T-helper 2 cell treated with Interferon-gamma antibody and Interleukin-4, amounts not matched to agents 5 μg/mL and 100 μg/mL, for 36 hours (primary cell): ENCODE results near the gene ALKBH5.

ENCODE experiments used
- DNase-seq: peaks from one replicate; pipeline ENCODE4 v3.0.0; 2021; ENCODE audit warnings: low spot score
- H3K27ac Mint-ChIP-seq: one replicate; pipeline ENCODE4 v1.8.0; 2021; ENCODE audit warnings: mild to moderate bottlenecking, mixed read lengths
- H3K27me3 Mint-ChIP-seq: one replicate; pipeline ENCODE4 v1.8.0; 2021; ENCODE audit warnings: low read depth, mixed read lengths
- H3K36me3 Mint-ChIP-seq: one replicate; pipeline ENCODE4 v1.8.0; 2021; ENCODE audit warnings: low read depth, mixed read lengths
- H3K4me1 Mint-ChIP-seq: one replicate; pipeline ENCODE4 v1.8.0; 2021; ENCODE audit warnings: low read depth, mixed read lengths
- H3K4me3 Mint-ChIP-seq: one replicate; pipeline ENCODE4 v1.8.0; 2022; ENCODE audit warnings: mild to moderate bottlenecking, moderate library complexity, mixed read lengths
- H3K9me3 Mint-ChIP-seq: one replicate; pipeline ENCODE4 v1.8.0; 2021; ENCODE audit warnings: mixed read lengths

Gene ALKBH5

GRCh38 chr17:18146980-18147379, 36.6 kb upstream of the ALKBH5 start:
- no peaks in the 10 kb centered on the region for H3K4me1 Mint-ChIP-seq
- H3K36me3 Mint-ChIP-seq: no peaks in the 10 kb centered on the region
- no peak overlapping the region for H3K27ac Mint-ChIP-seq
- no peaks in the 10 kb centered on the region for H3K9me3 Mint-ChIP-seq
- no peak overlapping the region for H3K4me3 Mint-ChIP-seq
- no peak for DNase-seq
- no peaks in the 10 kb centered on the region for H3K27me3 Mint-ChIP-seq

GRCh38 chr17:18148586-18148985, 35.0 kb upstream of the ALKBH5 start:
- H3K27me3 Mint-ChIP-seq: peaks cover 4% of the 10 kb centered on the region
- H3K27ac Mint-ChIP-seq: no peak overlapping the region
- DNase-seq: no peak
- no peak overlapping the region for H3K4me3 Mint-ChIP-seq
- no peaks in the 10 kb centered on the region for H3K36me3 Mint-ChIP-seq
- no peaks in the 10 kb centered on the region for H3K4me1 Mint-ChIP-seq
- no peaks in the 10 kb centered on the region for H3K9me3 Mint-ChIP-seq

DNA sequence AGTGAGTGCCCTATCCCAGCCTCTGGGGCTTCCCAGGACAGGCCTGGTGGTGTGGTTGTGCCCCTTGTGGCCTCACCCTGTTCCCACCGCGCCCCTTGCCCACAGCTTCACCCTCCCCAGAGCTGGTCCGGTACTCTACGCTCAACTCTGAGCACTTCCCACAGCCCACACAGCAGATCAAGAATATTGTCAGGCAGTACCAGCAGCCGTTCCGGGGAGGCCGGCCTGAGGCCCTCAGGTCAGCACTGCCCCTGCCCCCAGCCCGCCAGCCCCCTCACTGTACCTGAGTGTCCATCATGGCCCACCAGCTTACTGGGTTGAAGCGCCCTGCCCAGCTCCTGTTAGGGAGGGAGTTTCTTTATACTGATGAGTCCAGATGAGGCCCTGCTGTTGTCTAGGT, 32.3 kb upstream of the ALKBH5 start:
- H3K9me3 Mint-ChIP-seq: no peaks in the 10 kb centered on the region
- H3K27me3 Mint-ChIP-seq: peaks cover 4% of the 10 kb centered on the region
- H3K4me1 Mint-ChIP-seq: no peaks in the 10 kb centered on the region
- no peak overlapping the region for H3K27ac Mint-ChIP-seq
- no peaks in the 10 kb centered on the region for H3K36me3 Mint-ChIP-seq
- no peak for DNase-seq
- no peak overlapping the region for H3K4me3 Mint-ChIP-seq

DNA sequence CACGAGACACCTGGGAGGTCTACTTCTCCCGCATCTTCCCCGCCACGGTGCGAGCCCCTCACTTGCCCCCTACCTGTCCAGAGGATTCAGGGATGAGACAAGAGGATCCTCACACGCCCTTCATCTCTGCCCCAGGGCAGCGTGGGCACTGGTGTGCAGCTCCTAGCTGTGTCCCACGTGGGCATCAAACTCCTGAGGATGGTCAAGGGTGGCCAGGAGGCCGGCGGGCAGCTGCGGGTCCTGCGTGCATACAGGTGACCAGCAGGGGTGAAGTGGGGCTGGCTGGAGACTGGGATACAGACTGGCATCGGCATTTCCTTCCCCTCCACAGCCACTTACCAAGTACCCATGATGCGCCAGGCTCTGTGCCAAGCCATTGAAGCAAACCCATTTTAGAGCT, 28.4 kb upstream of the ALKBH5 start:
- peaks cover 4% of the 10 kb centered on the region for H3K27me3 Mint-ChIP-seq
- peaks cover 7% of the 10 kb centered on the region for H3K4me1 Mint-ChIP-seq
- no peaks in the 10 kb centered on the region for H3K9me3 Mint-ChIP-seq
- no peak overlapping the region for H3K27ac Mint-ChIP-seq
- no peaks in the 10 kb centered on the region for H3K36me3 Mint-ChIP-seq
- DNase-seq: no peak
- no peak overlapping the region for H3K4me3 Mint-ChIP-seq

DNA sequence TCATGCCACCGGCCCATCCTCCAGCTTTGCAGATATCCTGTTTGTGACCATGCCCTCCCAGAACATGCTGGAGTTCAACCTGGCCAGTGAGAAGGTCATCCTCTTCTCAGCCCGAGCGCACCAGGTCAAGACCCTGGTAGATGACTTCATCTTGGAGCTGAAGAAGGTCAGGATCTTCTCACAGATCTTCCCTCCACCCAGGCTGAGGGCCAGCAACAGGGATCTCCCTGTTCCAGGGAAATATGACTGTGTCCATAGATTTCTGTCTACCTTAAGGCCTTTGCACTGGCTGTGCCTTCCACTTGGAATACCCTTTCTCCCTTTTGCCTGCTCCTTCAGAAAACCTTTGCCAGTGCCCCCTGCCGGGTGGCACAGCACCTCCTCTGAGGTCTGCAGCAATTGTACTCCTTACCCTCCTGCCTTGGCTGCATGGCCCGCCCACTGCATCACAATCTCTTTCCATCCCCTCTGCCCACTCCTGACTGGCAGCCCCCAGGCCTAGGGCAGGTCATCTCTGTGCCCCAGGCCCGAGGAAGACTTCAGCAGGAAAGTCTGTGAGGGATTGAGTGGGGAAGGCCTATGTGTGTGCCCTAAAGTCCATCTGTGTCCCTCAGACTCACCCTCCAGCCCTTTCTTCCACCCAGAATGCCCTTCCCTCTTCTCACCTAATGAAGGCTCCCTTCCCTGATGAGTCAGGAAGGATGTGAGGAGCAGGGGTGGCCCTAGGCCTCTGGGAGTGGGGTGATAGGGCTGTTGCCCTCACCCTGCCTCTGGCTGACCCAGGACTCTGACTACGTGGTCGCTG, 27.3 kb upstream of the ALKBH5 start:
- Mint-ChIP-seq H3K36me3 (no peaks in the 10 kb centered on the region), H3K4me1 (peaks cover 7% of the 10 kb centered on the region), H3K4me3 (no peak overlapping the region), H3K27ac (no peak overlapping the region), H3K9me3 (no peaks in the 10 kb centered on the region), H3K27me3 (peaks cover 4% of the 10 kb centered on the region)
- DNase-seq: no peak

- H3K4me3 Mint-ChIP-seq: no peak overlapping the region
- peaks cover 4% of the 10 kb centered on the region for H3K27me3 Mint-ChIP-seq
- no peak for DNase-seq
- peaks cover 7% of the 10 kb centered on the region for H3K4me1 Mint-ChIP-seq
- H3K36me3 Mint-ChIP-seq: no peaks in the 10 kb centered on the region
- H3K27ac Mint-ChIP-seq: no peak overlapping the region
- no peaks in the 10 kb centered on the region for H3K9me3 Mint-ChIP-seq
Measured at GRCh38 chr17:18156976-18157280, 26.7 kb upstream of the ALKBH5 start.

DNA sequence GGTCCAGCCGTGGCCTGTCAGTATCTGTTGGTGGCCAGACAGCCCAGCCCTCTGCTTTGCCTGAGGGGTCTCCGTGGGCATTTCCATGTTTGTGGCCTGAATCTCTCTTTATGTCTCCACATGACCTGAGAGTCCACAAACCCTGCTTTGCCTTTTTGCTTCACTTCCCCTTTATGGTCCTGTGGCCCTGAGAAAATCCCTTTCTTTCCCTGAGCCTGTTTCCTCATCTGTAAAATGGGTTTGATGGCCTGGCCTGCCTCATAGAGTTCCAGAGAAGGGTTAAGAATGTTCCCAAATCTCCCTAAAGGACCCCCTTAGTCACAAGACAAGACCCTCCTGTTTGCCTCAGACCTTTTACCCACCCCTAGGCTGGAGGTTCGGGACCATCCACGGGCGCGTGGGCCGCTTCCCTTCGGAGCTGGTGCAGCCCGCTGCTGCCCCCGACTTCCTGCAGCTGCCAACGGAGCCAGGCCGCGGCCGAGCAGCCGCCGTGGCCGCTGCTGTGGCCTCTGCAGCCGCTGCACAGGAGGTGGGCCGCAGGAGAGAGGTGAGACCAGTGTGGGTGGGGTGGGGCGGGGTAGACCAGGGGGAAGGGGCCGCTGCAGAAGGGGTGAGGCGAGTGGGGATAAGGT, 26.2 kb upstream of the ALKBH5 start:
- no peak for DNase-seq
- Mint-ChIP-seq H3K36me3 (no peaks in the 10 kb centered on the region), H3K27me3 (peaks cover 4% of the 10 kb centered on the region), H3K4me3 (peak overlapping the region; percentile 86), H3K4me1 (peaks cover 7% of the 10 kb centered on the region), H3K27ac (peak overlapping the region; percentile 92), H3K9me3 (no peaks in the 10 kb centered on the region)

- Mint-ChIP-seq H3K4me1 (peaks cover 7% of the 10 kb centered on the region), H3K27ac (peak overlapping the region; percentile 92), H3K4me3 (peak overlapping the region; percentile 86)
Measured at GRCh38 chr17:18158022-18158600, 25.5 kb upstream of the ALKBH5 start.

DNA sequence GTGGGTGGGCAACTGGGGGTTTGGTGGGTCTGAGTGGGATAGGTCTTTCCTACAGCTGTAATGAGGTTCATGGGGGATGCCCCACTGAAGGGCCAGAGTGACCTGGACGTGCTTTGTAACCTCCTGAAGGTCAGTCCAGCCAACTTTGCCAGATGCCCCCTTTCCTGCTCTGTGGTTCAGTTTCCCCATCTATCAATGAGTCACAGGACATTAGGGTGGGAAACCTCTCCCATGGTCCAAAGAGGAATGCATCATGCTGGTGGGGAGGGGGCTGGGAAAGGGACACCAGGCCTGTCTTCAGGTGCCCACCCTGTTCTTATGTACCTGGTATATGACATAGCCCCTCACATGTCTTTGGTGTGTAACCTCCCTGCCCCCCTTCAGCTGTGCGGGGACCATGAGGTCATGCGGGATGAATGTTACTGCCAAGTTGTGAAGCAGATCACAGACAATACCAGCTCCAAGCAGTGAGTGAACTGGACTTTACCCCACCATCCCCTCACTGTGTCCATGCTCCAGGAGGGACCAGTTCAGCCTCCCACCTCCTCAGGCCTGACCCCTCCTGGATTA, 24.0 kb upstream of the ALKBH5 start:
- no peak for DNase-seq
- Mint-ChIP-seq H3K27ac (peak overlapping the region; percentile 28), H3K36me3 (no peaks in the 10 kb centered on the region), H3K4me1 (peaks cover 7% of the 10 kb centered on the region), H3K27me3 (no peaks in the 10 kb centered on the region), H3K9me3 (no peaks in the 10 kb centered on the region), H3K4me3 (peak overlapping the region; percentile 1)

More at GRCh38 chr17:18158022-18158600, 25.5 kb upstream of the ALKBH5 start:
- DNase-seq: peak; percentile 90
- Mint-ChIP-seq H3K27me3 (no peaks in the 10 kb centered on the region), H3K36me3 (no peaks in the 10 kb centered on the region), H3K9me3 (no peaks in the 10 kb centered on the region)

DNA sequence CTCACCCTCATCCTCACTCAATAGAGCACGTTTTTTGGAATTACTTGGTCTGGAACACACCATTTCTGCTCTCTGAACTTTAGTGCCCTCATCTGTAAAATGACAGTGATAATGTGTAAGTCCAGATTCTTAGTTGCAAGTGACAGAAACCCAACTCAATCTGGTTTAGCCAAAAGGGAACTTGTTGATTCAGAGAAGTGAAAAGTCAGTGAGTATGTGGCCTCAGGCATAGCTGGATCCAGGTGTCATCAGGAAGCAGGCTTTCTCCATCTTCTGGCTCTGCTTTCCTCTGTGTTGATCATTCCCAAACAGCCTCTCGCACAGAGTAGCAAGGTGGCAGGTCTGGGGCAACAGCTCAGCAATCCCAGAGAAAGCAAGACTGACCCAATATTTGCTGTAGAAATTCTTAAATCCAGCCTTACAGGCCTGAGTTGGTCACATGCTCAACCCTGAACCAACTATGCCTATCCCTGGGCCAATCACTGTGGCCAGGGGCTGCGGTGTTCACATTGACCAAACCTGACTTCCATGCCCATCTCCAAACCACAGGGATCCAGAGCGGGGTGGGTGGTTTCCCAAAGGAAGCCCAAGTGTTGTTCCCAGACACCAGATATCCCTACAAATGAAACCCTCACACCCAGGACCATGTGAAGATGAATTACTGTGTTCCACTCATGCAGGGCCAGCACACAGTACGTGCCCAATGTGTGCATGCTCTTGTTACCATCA, 23.3 kb upstream of the ALKBH5 start:
- Mint-ChIP-seq H3K27me3 (no peaks in the 10 kb centered on the region), H3K27ac (peak overlapping the region; percentile 28), H3K4me1 (peaks cover 7% of the 10 kb centered on the region), H3K4me3 (peak overlapping the region; percentile 1), H3K36me3 (no peaks in the 10 kb centered on the region), H3K9me3 (no peaks in the 10 kb centered on the region)
- no peak for DNase-seq

DNA sequence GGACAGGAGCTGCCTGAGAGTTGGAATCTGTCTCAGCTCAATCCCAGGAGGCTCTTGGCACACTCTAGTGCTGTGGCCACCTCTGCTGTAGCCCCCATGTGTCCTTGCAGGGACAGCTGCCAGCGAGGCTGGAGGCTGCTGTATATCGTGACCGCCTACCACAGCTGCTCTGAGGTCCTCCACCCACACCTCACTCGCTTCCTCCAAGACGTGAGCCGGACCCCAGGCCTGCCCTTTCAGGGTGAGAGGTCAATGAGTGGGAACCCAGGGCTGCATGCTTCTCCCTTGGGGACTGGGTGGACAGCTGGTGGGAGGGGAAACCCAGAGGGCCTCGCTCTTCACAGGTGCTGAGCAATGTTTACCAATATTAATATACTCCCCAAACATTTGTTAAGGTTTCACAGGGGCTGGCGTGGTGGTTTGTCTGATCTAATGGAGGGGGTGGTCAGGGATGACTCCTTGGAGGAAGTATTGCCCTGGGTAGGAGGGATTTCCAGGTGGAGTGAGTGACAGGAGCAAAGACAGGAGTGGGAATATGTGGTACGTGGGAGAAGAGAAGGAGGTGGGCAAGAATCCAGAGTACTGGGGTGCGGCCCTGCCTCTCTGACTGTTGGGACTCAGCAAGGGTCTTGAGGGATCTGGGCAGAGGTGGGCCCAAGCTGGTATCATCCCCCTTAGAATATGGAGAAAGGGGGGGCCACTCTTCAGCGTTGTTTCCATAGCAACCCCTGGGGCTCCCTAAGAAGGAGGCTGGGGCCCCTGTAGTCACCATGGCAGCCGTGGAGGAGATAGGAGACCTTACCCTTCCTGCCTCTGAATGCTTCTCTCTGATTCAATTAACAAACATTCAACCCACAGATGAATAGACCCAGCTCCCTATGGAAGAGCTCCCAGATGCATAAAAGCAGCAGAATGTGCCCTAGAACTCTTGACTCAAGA, 22.2 kb upstream of the ALKBH5 start:
- no peak for DNase-seq
- Mint-ChIP-seq H3K27me3 (no peaks in the 10 kb centered on the region), H3K9me3 (no peaks in the 10 kb centered on the region), H3K4me3 (no peak overlapping the region), H3K27ac (no peak overlapping the region), H3K4me1 (peaks cover 7% of the 10 kb centered on the region), H3K36me3 (no peaks in the 10 kb centered on the region)

- no peaks in the 10 kb centered on the region for H3K9me3 Mint-ChIP-seq
- no peak for DNase-seq
- no peak overlapping the region for H3K4me3 Mint-ChIP-seq
- H3K27me3 Mint-ChIP-seq: no peaks in the 10 kb centered on the region
- H3K36me3 Mint-ChIP-seq: no peaks in the 10 kb centered on the region
- H3K27ac Mint-ChIP-seq: no peak overlapping the region
- H3K4me1 Mint-ChIP-seq: peaks cover 3% of the 10 kb centered on the region
Measured at GRCh38 chr17:18163547-18163946, 20.1 kb upstream of the ALKBH5 start.

DNA sequence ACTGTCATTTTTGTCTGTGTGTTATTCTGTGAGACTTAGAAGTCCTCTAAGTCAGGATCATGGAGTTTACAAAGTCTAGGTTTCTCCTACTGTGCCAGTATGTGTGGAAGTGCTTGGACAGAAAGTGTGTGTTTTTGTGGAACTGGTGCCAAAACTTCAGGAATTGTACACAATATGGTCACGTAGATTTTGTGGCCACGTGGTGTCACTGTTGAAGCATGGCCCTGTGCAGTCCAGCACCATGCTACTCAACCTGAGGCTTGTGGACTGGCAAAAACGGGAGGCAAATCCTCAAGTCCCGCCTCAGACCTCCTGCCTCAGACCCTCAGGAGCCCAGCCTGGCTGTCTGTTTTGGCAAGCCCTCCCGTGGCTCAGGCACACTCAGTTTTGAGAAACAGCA, 16.7 kb upstream of the ALKBH5 start:
- Mint-ChIP-seq H3K27me3 (no peaks in the 10 kb centered on the region), H3K4me1 (no peaks in the 10 kb centered on the region), H3K9me3 (no peaks in the 10 kb centered on the region), H3K27ac (no peak overlapping the region), H3K36me3 (no peaks in the 10 kb centered on the region), H3K4me3 (no peak overlapping the region)
- DNase-seq: no peak
